Measurements from ENCODE around the gene MKRN2. TPM values are rescaled to one million over a fixed set of nuclear protein-coding genes. Genes with fewer than 3 reads are reported as not detected.

Gene MKRN2, protein sequence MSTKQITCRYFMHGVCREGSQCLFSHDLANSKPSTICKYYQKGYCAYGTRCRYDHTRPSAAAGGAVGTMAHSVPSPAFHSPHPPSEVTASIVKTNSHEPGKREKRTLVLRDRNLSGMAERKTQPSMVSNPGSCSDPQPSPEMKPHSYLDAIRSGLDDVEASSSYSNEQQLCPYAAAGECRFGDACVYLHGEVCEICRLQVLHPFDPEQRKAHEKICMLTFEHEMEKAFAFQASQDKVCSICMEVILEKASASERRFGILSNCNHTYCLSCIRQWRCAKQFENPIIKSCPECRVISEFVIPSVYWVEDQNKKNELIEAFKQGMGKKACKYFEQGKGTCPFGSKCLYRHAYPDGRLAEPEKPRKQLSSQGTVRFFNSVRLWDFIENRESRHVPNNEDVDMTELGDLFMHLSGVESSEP
- 10 to 100 TPM; 25.2 to 26.4 TPM for total RNA-seq

DNA sequence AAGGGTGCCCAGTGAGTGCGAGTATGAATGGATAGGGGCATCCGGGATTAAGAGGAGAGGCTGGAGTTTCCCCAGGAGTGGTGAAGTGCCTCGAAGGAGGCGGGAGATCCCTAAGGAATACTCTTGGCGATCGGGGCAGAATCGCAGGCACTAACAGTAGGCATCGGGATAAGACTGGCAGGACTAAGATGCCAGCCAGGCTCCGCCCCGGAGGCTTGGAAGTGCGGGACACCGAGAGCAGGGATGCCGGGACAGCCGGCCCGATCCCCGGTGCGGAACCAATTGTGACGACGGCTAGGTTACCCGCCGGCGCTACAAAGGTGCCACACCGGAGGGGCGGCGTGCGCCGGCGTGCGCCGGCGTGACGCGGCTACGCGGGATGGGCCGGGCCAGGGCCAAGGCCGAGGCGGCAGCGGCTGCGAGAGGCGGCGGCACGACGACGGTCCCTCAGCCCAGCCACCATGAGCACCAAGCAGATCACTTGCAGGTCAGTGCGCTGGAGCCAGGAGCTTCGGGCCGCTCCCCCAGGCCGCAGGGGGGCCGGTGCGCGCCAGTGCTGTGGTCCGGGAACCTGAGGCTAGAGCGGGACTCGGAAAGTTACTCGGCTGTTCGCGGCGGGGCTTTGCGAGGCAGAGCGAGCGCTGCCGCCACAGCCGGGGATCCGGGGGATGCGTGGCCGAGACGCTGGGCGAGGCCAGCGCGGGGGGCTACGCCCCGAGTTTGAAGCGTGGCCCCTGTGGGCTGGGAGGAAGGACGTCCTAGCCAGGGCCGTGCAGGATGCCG lies at the start of gene MKRN2:
Gene MKRN2 (plus strand): TSS at position 398 of the 783 bp plus-strand sequence. CDS start 64 bp downstream, at position 462.
- Mint-ChIP-seq H3K9me3 (no peaks in the 10 kb centered on the region), H3K27ac (peak within 1 kb of the TSS; percentile 91), H3K36me3 (peaks cover 1% of the 10 kb centered on the region), H3K4me1 (peaks cover 32% of the 10 kb centered on the region), H3K27me3 (peaks cover 28% of the 10 kb centered on the region), H3K4me3 (peak within 1 kb of the TSS; percentile 93)
- ATAC-seq (ENCODE audit: low read depth) (peak; percentile 96), DNase-seq (peak; percentile 90)
- POLR2A ChIA-PET, result interaction anchor here (0.6 to 2.9 kb wide), 3 partner anchors 73 to 1216 kb away, joined by 3 to 9 read pairs (median 4); partner anchors contain the start of genes RAF1 and TSEN2

DNA sequence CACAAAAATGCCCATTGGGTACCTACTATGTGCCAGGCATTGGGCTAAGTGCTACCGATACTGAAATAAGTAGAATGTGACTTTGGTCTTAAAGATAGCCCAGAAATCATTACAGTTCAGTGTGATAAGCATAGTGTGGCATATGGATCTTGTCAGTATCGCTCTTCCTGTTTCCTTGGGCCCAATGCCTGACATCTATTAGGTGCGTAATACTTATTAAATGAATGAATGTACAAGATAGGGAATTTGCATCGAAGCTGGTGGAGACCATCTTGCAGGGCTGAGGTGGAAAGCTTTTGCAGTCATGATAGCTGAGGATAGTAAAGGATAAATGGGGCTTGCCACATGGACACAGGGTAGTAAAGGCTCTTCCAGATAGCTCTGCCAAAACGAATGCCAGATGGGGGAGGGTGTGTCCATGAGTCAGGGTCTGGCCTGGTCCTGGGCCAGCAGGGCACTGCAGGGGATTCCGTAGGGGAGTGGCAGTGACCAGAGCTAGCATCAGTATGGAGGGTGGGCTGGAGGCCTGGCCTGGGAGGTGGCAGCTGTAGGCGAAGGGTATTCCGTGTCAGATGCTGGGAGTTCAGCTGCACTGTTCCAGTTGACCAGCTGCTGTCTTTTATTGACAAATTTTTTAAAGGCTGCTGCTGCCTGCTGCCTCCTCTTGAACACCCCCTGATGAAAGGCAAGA lies 49.2 kb upstream of the MKRN2 start:
- Mint-ChIP-seq H3K9me3 (no peaks in the 10 kb centered on the region), H3K4me1 (no peaks in the 10 kb centered on the region), H3K36me3 (peaks cover 14% of the 10 kb centered on the region), H3K27ac (no peak overlapping the region), H3K27me3 (no peaks in the 10 kb centered on the region), H3K4me3 (no peak overlapping the region)
- POLR2A ChIA-PET, result interaction anchor here (1.2 kb wide), 1 partner anchor 24 kb away, joined by 4 read pairs; the partner anchor contains the start of gene TSEN2
- ATAC-seq (ENCODE audit: low read depth), result no peak
- no peak for DNase-seq

DNA sequence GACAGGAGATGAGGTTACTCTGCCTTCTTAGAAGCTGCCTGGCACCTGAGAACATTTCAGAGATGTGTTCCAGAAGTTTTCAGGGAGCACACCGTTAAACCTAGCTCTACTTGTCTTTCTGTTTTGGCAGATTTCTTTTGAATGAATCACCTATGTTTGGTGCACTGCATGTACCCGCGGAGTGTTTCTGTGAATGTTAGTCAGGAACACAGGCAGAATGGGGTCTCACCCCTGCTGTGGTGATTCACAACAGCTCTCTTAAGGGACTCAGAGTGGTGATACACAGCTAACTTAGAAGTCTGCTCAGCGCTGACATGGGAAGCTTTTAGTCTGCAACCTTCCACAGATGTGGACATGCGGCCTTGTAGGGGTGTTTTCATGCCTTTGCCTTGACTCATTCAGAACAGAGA lies 48.6 kb upstream of the MKRN2 start:
- Mint-ChIP-seq H3K36me3 (peaks cover 11% of the 10 kb centered on the region), H3K4me1 (no peaks in the 10 kb centered on the region), H3K27ac (no peak overlapping the region), H3K9me3 (no peaks in the 10 kb centered on the region), H3K27me3 (no peaks in the 10 kb centered on the region), H3K4me3 (no peak overlapping the region)
- POLR2A ChIA-PET, result interaction anchor here (1.2 kb wide), 1 partner anchor 24 kb away, joined by 4 read pairs; the partner anchor contains the start of gene TSEN2
- ATAC-seq (ENCODE audit: low read depth) (no peak), DNase-seq (no peak)

DNA sequence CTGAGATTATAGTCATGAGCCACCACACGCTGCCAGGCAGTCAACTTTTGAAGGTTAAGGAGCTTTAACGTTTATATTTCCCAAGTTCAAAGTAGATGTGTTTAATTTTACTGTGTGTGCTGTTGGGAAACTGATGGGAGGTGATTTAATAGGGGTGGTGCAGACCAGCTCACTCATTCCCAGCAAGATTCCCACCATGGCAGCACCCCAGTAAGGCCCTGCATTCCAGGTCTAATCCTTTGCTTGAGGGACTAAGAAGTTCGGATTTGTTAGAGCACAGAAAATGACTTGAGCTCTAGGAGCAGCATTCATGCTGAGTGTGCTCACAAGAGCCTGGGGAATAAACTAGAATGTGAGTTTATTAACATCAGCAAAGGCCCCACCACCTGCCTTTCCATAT lies 47.4 kb upstream of the MKRN2 start:
- peaks cover 6% of the 10 kb centered on the region for H3K36me3 Mint-ChIP-seq
- no peaks in the 10 kb centered on the region for H3K27me3 Mint-ChIP-seq
- H3K4me3 Mint-ChIP-seq, result no peak overlapping the region
- no peaks in the 10 kb centered on the region for H3K4me1 Mint-ChIP-seq
- no peak for DNase-seq
- H3K9me3 Mint-ChIP-seq, result no peaks in the 10 kb centered on the region
- ATAC-seq (ENCODE audit: low read depth), result no peak
- H3K27ac Mint-ChIP-seq, result no peak overlapping the region
- POLR2A ChIA-PET, result no interaction called here

DNA sequence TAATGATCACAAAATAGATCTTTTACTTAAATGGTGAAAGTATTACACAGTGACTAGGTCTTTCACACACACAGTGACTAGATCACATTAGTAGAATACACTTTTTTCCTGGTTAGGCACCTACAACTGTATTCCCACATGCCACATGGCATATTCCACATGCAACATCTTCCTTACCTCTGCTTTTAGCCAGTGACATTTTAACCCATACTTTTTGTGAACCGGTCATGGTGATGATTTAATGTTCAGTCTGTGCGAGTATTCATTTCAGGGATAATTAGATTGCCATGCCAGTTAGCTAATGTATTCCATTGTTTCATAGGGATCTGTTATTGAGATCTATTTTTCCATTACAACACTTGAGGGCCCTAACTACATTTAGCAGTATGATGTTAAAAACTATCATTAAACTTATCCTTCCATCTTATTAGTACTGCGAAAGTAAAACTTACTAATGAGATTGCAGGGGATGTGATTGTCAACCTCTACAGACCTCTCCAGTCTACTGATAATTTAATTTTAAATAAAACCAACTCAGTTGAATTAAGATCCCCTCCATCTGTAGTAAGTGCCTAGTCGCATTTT lies 44.3 kb upstream of the MKRN2 start:
- Mint-ChIP-seq H3K9me3 (no peaks in the 10 kb centered on the region), H3K4me3 (no peak overlapping the region), H3K27ac (no peak overlapping the region), H3K4me1 (no peaks in the 10 kb centered on the region), H3K36me3 (peaks cover 2% of the 10 kb centered on the region), H3K27me3 (no peaks in the 10 kb centered on the region)
- POLR2A ChIA-PET, result no interaction called here
- no peak for DNase-seq
- ATAC-seq (ENCODE audit: low read depth), result no peak

DNA sequence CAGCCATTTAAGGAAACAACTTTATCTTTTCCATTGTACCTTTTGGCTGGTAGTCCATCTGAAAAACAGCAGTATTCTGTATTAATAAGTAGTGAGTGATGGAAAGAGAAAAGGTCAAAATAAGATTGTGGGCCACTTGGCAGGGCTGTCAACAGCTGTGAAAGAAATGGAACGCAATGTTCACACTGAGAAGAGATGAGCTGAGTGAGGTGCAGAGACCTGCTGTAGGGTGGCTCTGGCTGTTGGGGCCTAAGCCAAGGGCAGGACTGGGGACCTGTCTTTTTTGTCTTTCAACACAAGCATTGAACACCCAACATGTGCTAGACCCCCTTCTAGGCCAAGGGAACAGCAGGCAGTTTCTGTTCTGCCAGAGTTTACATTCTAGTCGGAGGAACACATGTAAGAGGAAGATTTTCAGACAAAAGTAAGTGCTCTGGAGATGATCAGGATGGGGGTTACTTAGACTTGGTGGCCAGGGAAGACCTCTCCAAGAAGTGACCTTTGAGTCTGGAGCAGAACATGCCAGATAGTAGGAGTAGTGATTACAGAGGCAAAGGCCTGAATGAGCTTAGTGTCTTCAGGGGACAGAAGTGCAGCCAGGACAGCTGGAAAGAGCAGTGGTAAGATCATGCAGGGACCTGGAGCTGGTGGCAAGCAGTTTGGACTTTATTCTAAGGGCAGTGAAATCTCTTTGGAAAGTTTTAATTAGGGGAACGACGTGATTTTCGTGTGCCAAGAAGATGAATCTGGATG lies 43.0 kb upstream of the MKRN2 start:
- no peak overlapping the region for H3K27ac Mint-ChIP-seq
- DNase-seq, result no peak
- POLR2A ChIA-PET, result no interaction called here
- H3K36me3 Mint-ChIP-seq, result peaks cover 2% of the 10 kb centered on the region
- no peaks in the 10 kb centered on the region for H3K9me3 Mint-ChIP-seq
- no peaks in the 10 kb centered on the region for H3K4me1 Mint-ChIP-seq
- ATAC-seq (ENCODE audit: low read depth), result no peak
- no peaks in the 10 kb centered on the region for H3K27me3 Mint-ChIP-seq
- H3K4me3 Mint-ChIP-seq, result no peak overlapping the region

DNA sequence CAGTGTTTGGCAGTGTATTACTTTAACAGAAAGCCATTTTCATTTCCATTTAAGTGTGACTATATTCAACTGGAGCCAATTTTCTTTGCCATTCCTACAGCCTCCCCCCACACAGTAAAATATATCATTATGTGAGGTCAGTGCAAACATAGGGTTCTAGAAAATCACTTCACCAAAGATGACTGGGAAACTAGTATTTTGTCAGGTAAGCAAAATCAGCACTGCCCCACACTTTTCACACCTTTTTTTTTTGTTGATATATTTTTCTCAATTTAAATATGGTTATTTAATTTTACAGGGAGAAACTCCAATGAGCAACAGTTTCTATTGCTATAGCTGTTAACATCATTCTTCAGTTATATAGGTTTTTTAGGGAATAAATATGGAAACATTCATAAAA lies 41.3 kb upstream of the MKRN2 start:
- Mint-ChIP-seq H3K4me3 (no peak overlapping the region), H3K9me3 (no peaks in the 10 kb centered on the region), H3K4me1 (no peaks in the 10 kb centered on the region), H3K36me3 (peaks cover 2% of the 10 kb centered on the region), H3K27ac (no peak overlapping the region), H3K27me3 (no peaks in the 10 kb centered on the region)
- ATAC-seq (ENCODE audit: low read depth) (no peak), DNase-seq (no peak)
- POLR2A ChIA-PET, result no interaction called here

DNA sequence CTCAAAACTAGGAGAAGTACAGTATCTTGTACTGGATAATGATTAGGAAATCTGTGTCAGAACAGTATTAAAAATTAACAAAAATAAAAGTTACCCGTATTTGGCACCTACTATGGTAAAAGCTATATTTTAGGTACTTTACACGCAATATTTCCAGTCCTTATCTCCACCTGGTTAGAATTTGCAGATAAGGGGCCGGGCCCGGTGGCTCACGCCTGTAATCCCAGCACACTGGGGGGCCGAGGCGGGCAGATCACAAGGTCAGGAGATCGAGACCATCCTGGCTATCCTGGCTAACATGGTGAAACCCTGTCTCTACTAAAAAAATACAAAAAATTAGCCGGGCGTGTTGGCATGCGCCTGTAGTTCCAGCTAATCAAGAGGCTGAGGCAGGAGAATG lies 40.0 kb upstream of the MKRN2 start:
- no peak for DNase-seq
- no peak overlapping the region for H3K27ac Mint-ChIP-seq
- peaks cover 8% of the 10 kb centered on the region for H3K36me3 Mint-ChIP-seq
- POLR2A ChIA-PET, result no interaction called here
- no peaks in the 10 kb centered on the region for H3K27me3 Mint-ChIP-seq
- no peaks in the 10 kb centered on the region for H3K4me1 Mint-ChIP-seq
- H3K4me3 Mint-ChIP-seq, result no peak overlapping the region
- peaks cover 4% of the 10 kb centered on the region for H3K9me3 Mint-ChIP-seq
- no peak for ATAC-seq (ENCODE audit: low read depth)

DNA sequence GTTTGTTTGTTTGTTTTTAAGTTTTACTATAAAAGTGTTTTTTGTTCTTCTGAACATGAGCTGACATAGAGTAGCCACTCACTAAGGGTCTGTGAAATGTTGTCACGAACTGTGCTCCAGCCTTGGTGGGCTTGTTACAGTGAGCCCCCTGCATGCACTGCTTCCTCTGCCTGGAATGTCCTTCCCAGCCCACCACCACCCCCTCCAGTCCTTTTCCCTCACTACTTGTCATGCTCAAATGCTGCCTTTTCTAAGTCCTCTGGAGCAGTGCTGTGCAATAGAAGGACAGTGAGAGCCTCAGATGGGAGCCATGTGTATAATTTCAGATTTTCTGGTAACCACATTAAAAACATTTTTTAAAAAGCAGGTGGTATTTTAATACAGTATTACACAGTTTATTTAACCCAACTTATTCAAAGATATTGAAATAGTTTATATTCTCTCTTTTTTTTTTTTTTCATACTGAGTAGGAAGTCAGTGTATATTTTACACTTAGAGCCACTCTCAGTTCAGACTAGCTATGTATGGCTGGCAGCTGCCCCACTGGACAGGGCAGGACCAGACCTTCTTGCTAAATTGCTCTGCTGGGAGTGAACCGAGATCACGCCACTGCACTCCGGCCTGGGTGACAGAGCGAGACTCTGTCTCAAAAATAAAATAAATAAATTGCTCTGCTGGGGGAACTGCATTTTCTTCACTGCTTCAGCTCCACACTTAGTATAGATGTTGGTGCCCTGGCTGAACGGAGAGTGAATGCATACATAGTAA lies 38.4 kb upstream of the MKRN2 start:
- POLR2A ChIA-PET, result no interaction called here
- no peak for DNase-seq
- Mint-ChIP-seq H3K27me3 (no peaks in the 10 kb centered on the region), H3K4me3 (no peak overlapping the region), H3K27ac (no peak overlapping the region), H3K9me3 (peaks cover 4% of the 10 kb centered on the region), H3K4me1 (no peaks in the 10 kb centered on the region), H3K36me3 (peaks cover 8% of the 10 kb centered on the region)
- no peak for ATAC-seq (ENCODE audit: low read depth)

DNA sequence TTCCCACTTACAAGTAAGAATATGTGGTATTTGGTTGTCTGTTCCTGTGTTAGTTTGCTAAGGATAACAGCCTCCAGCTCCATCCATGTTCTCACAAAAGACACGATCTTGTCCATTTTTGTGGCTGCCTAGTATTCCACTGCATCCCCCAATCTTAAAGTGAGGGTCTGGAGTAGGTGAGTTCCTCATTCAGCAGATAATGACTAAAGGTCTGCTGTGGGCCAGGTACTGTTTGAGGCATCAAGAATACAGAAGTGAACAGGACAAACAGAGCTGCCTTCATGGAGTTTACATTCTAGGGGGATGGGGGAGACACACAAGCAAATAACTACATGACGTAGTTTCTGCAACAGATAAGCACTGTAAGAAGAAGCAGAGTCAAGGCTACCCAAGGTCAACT lies 35.9 kb upstream of the MKRN2 start:
- no peak overlapping the region for H3K4me3 Mint-ChIP-seq
- ATAC-seq (ENCODE audit: low read depth) (no peak), DNase-seq (no peak)
- no peak overlapping the region for H3K27ac Mint-ChIP-seq
- POLR2A ChIA-PET, result no interaction called here
- H3K4me1 Mint-ChIP-seq, result peaks cover 2% of the 10 kb centered on the region
- peaks cover 4% of the 10 kb centered on the region for H3K9me3 Mint-ChIP-seq
- H3K27me3 Mint-ChIP-seq, result no peaks in the 10 kb centered on the region
- peaks cover 6% of the 10 kb centered on the region for H3K36me3 Mint-ChIP-seq

DNA sequence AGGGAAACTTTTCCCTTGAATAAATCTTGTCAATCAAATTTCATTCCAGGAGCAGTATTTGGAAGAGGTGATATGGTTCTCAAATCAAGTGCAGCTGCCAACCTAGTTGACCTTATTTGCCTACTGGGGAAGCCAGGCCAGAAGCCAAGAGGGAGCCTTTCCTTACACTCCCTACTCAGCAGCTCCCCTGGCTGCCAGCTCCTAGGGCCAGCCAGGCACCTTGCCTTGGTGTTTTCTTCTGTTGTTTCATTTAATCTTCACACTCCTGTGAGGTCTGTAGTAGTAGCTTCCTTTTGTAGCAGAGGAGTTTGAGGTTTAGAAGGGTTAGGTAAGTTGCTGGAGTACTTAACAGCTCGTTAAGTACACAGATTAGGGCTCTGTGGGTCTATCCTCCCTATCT lies 34.2 kb upstream of the MKRN2 start:
- H3K4me1 Mint-ChIP-seq, result peaks cover 2% of the 10 kb centered on the region
- H3K36me3 Mint-ChIP-seq, result peaks cover 11% of the 10 kb centered on the region
- H3K4me3 Mint-ChIP-seq, result no peak overlapping the region
- POLR2A ChIA-PET, result no interaction called here
- ATAC-seq (ENCODE audit: low read depth), result no peak
- DNase-seq, result no peak
- no peaks in the 10 kb centered on the region for H3K27me3 Mint-ChIP-seq
- H3K27ac Mint-ChIP-seq, result no peak overlapping the region
- peaks cover 4% of the 10 kb centered on the region for H3K9me3 Mint-ChIP-seq

DNA sequence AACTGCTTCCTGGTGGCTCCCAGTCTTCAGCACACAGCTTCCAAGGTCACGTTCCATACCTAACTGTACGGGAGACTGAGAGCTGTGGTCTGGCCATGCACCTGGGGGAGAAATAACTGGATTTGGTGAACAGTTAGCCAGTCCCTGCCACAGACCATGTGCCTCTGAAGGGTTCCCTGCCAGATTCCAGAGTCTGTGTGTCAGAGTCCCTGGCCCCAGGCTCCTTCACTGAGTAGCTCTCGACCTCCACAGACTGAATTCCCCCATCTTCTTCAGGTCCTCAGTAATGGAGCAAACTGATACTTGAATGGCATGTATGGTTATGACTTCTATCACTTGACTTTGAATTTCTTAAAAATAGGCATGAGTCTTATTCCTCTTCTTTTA lies 29.1 kb upstream of the MKRN2 start:
- POLR2A ChIA-PET, result no interaction called here
- Mint-ChIP-seq H3K9me3 (no peaks in the 10 kb centered on the region), H3K27ac (no peak overlapping the region), H3K4me1 (peaks cover 2% of the 10 kb centered on the region), H3K36me3 (peaks cover 16% of the 10 kb centered on the region), H3K4me3 (no peak overlapping the region), H3K27me3 (no peaks in the 10 kb centered on the region)
- no peak for ATAC-seq (ENCODE audit: low read depth)
- no peak for DNase-seq

All from activated naive CD8-positive, alpha-beta T cell treated with anti-CD3 and anti-CD28 coated beads, Interleukin-2, amount 10 ng/mL, durations not matched to agents 7 days and 5 days (primary cell).